GM10847 (cell line): ENCODE results near the gene AS3MT.

Source experiments
- POLR2A ChIP-seq: IDR thresholded peaks from 2 replicates; pipeline ENCODE4 v1.6.1; 2011; ENCODE audit not compliant: insufficient read length; ENCODE audit errors: extremely low read depth

The AS3MT gene

DNA sequence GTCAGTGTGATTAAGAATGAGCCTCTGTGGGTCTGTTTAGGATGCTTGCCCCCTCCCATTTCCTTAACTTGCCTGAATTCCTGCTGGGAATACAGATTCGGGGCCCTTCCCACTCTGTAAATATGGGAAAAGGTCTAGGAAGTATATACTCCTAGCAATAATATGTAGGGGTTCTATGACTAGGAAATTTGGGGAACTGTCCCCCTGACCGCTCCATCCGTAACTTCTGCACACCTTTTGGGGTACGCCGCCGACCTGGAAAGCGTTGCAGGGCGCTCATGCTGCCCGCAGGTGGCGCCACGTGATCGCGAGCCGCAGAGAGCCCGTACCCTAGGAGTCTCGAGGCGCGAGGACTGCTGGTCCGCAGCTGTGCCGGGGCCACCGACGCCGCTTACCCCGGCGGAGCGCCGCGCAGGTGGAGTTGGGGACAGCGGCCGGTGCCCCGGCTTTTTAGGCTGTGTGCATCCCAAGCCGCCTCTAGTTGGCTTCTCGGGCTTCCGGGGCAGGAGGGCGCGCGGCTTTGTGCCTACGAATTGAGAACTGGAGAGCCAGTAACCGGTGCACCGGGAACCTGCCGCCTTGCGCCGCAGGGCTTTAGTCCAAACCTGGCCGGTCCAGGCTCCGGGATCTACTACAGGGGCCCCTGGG, 48.2 kb downstream of the AS3MT start:
- TF ChIP-seq POLR2A: no peak

- peak; percentile 73 for TF ChIP-seq POLR2A
These were observed 48.9 kb downstream of the AS3MT start, which contains the start of gene CNNM2 for GRCh38 chr10:102917962-102918816. Gene CNNM2, plus strand, starts transcription at chr10:102918294. Its CDS starts 187 bp downstream, at chr10:102918481.

GRCh38 chr10:102918817-102919245, 49.6 kb downstream of the AS3MT start:
- no peak for TF ChIP-seq POLR2A

- TF ChIP-seq POLR2A: no peak
These were observed 50.1 kb downstream of the AS3MT start for GRCh38 chr10:102919246-102919959.

- no peak for TF ChIP-seq POLR2A
These were observed 50.9 kb downstream of the AS3MT start for GRCh38 chr10:102919992-102920739.

DNA sequence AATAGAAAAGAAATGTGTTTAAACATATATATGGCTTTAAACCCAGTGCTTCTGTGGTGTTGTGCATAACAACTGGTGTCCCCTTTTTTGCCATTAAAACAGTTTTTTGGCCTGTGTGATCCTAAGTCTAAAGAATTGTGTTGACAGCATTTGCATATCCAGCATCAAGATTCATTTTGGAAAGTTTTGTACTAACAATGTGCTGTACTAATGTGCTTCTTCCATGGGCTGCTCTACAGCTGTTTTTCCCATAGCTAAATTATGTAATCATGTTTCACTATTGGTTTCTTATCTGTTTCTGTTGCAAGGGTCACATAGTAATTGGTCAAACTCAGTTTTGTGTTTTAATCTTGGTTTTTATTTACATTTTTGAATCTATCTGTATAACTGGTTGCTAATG, 54.3 kb downstream of the AS3MT start:
- TF ChIP-seq POLR2A: no peak

DNA sequence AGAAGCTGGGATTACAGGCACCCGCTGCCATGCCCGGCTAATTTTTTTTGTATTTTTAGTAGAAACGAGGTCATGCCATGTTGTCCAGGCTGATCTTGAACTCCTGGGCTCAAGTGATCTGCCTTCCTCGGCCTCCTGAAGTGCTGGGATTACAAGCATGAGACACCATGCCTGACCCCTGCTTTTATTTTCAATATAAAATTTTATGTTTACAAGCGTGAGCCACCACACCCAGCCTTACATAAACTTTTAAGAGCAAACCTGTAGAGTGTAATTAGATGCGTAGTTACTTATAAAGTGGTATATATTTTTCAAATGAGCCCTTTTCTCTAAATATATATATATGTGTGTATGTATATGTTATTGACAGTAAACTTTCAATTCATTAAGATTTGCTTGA, 57.6 kb downstream of the AS3MT start:
- TF ChIP-seq POLR2A: no peak

- no peak for TF ChIP-seq POLR2A
These were observed 58.2 kb downstream of the AS3MT start for GRCh38 chr10:102927311-102928010.

GRCh38 chr10:102930720-102931119, 61.5 kb downstream of the AS3MT start:
- TF ChIP-seq POLR2A: no peak

DNA sequence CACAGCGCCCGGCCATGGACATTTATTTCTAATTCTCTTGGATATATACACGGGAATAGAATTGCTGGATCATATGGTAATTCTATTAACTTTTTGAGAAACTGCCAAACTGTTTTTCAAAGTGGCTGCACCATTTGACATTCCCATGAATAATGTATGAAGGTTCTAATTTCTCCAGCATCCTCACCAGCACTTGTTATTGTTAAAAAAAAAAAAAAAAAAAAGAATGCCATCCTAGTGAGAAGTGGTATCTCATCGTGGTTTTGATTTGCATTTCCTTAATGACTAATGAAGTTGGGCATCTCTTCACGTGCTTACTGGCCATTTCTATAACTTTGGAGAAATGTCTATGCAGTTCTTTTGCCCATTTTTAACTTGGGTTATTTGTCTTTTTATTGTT, 62.4 kb downstream of the AS3MT start:
- no peak for TF ChIP-seq POLR2A

GRCh38 chr10:102935505-102935904, 66.2 kb downstream of the AS3MT start:
- no peak for TF ChIP-seq POLR2A

- no peak for TF ChIP-seq POLR2A
These were observed 66.8 kb downstream of the AS3MT start for GRCh38 chr10:102935939-102936605.

DNA sequence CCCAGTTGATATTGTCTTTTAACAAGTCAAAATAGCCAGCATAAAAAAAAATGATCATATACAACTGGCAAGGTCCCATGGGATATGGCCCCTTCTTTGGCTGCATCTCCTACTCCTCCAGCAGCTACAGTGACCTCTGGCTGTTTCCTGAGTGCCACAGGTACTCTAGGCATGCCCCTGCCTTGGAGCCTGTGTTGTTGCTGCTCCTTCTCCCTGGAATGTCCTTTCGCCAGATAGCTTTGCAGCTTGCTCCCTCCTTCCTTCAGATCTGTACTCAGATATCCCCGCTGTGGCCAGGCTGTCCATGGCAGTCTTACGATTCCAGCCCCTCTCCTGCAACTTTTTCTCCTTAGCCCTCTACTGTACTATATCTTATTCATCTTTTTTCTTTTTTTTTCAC, 72.1 kb downstream of the AS3MT start:
- no peak for TF ChIP-seq POLR2A

GRCh38 chr10:102945449-102945848, 76.2 kb downstream of the AS3MT start:
- no peak for TF ChIP-seq POLR2A

DNA sequence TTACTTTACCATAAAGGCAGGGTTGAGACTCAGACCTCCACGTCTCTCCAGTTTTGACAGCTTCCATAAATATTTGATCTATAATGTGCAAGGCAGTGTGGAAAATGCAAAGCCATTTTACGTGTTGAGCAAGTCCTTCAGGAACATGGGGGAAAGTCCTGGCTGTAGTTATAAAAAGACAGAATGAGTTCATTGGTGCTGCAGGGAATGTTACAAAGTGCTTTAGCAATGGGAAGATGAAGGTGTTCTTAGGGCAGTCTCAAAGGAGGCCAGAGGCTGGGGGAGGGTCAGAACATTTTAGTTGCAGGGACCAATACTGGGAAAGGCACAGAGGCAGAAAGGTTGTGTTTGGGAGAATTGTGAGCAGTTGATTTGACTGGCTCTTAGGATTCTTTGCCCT, 76.7 kb downstream of the AS3MT start:
- no peak for TF ChIP-seq POLR2A
